ENCODE results near the gene TSPYL4. TPM values are rescaled to one million over a fixed set of nuclear protein-coding genes. Genes with fewer than 3 reads are reported as not detected.

Gene TSPYL4
- total RNA-seq, 1 donor from 2014 or later: 2.1 TPM

- no peaks in the 10 kb centered on the region for H3K27me3 ChIP-seq (ENCODE audit: control insufficient read depth, insufficient read depth, low read length)
- FAIRE-seq (no peak), DNase-seq (ENCODE audit: low read depth) (no peak)
- H3K4me3 ChIP-seq (ENCODE audit: low read depth, low read length): no peak overlapping the region
- H3K36me3 ChIP-seq (ENCODE audit: control insufficient read depth, insufficient read depth, low read length): peaks cover 1% of the 10 kb centered on the region
- TF ChIP-seq CTCF (IDR thresholded peaks at IDR 0.05; ENCODE audit: insufficient read depth, low read length, severe bottlenecking): no peak
Measured at GRCh38 chr6:116239256-116239655, 14.6 kb downstream of the TSPYL4 start.

GRCh38 chr6:116238083-116238482, 15.8 kb downstream of the TSPYL4 start:
- FAIRE-seq (no peak), DNase-seq (ENCODE audit: low read depth) (no peak)
- H3K36me3 ChIP-seq (ENCODE audit: control insufficient read depth, insufficient read depth, low read length): peaks cover 1% of the 10 kb centered on the region
- TF ChIP-seq CTCF (IDR thresholded peaks at IDR 0.05; ENCODE audit: insufficient read depth, low read length, severe bottlenecking): no peak
- H3K27me3 ChIP-seq (ENCODE audit: control insufficient read depth, insufficient read depth, low read length): no peaks in the 10 kb centered on the region
- H3K4me3 ChIP-seq (ENCODE audit: low read depth, low read length): no peak overlapping the region

GRCh38 chr6:116234689-116235088, 19.2 kb downstream of the TSPYL4 start:
- H3K27me3 ChIP-seq (ENCODE audit: control insufficient read depth, insufficient read depth, low read length): no peaks in the 10 kb centered on the region
- FAIRE-seq (no peak), DNase-seq (ENCODE audit: low read depth) (no peak)
- H3K36me3 ChIP-seq (ENCODE audit: control insufficient read depth, insufficient read depth, low read length): peaks cover 1% of the 10 kb centered on the region
- H3K4me3 ChIP-seq (ENCODE audit: low read depth, low read length): no peak overlapping the region
- TF ChIP-seq CTCF (IDR thresholded peaks at IDR 0.05; ENCODE audit: insufficient read depth, low read length, severe bottlenecking): no peak

- Histone ChIP-seq H3K36me3 (ENCODE audit: control insufficient read depth, insufficient read depth, low read length) (no peaks in the 10 kb centered on the region), H3K4me3 (ENCODE audit: low read depth, low read length) (no peak overlapping the region), H3K27me3 (ENCODE audit: control insufficient read depth, insufficient read depth, low read length) (no peaks in the 10 kb centered on the region)
- no peak for FAIRE-seq
- peak; percentile 35 for DNase-seq (ENCODE audit: low read depth)
- no peak for TF ChIP-seq CTCF (IDR thresholded peaks at IDR 0.05; ENCODE audit: insufficient read depth, low read length, severe bottlenecking)
Measured at GRCh38 chr6:116229287-116229913, 24.5 kb downstream of the TSPYL4 start.

GRCh38 chr6:116223355-116223754, 30.5 kb downstream of the TSPYL4 start:
- no peak overlapping the region for H3K4me3 ChIP-seq (ENCODE audit: low read depth, low read length)
- DNase-seq (ENCODE audit: low read depth) (no peak), FAIRE-seq (no peak)
- H3K36me3 ChIP-seq (ENCODE audit: control insufficient read depth, insufficient read depth, low read length): peaks cover 2% of the 10 kb centered on the region
- H3K27me3 ChIP-seq (ENCODE audit: control insufficient read depth, insufficient read depth, low read length): no peaks in the 10 kb centered on the region
- no peak for TF ChIP-seq CTCF (IDR thresholded peaks at IDR 0.05; ENCODE audit: insufficient read depth, low read length, severe bottlenecking)

- no peak overlapping the region for H3K4me3 ChIP-seq (ENCODE audit: low read depth, low read length)
- peaks cover 2% of the 10 kb centered on the region for H3K36me3 ChIP-seq (ENCODE audit: control insufficient read depth, insufficient read depth, low read length)
- DNase-seq (ENCODE audit: low read depth) (no peak), FAIRE-seq (no peak)
- TF ChIP-seq CTCF (IDR thresholded peaks at IDR 0.05; ENCODE audit: insufficient read depth, low read length, severe bottlenecking): no peak
- no peaks in the 10 kb centered on the region for H3K27me3 ChIP-seq (ENCODE audit: control insufficient read depth, insufficient read depth, low read length)
Measured at GRCh38 chr6:116221911-116222310, 32.0 kb downstream of the TSPYL4 start.
